Dermis blood vessel endothelial cell (primary cell): ENCODE data around the gene FAHD1. TPM values are rescaled to one million over a fixed set of nuclear protein-coding genes. Genes with fewer than 3 reads are reported as not detected.
A peak's percentile ranks its signal among the peaks of the same experiment; 100 is the strongest.
"Not testable (repeated sequence)": the region's sequence is repeated elsewhere in the genome, so short reads cannot be mapped to it uniquely, and the experiment has no call there.

Experiments
- DNase-seq: peaks from one replicate; pipeline ENCODE4 v3.0.0; 2010
- total RNA-seq: library from RNA; depleted of rRNA; stranded (reverse); fragments of >200 nt; gene quantifications from 2 replicates; pipeline ENCODE4 v1.2.3, GENCODE V29; 2014

The FAHD1 gene
- total RNA-seq, 1 donor from 2014 or later = 82.4 TPM

DNA sequence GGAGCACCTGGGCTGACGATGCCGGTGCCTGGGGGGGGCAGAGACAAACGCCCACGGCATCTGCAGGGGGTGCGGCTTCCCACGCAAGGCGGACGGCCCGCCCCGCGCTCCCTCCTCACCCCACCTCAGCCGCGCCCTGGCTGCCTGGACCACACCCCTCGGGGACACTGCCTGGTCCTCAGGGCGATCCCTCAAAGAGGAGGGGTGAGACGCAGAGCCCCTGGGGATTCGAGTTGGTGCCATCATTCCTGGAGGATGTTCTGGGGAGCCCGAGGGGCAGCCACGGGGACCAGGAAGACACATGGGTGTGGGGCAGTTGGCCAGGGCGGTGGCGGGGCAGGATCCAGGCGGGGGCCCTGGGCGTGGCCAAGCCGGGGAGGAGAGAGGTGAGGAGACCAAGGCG is 37.4 kb upstream of the FAHD1 start:
- DNase-seq = no peak

DNA sequence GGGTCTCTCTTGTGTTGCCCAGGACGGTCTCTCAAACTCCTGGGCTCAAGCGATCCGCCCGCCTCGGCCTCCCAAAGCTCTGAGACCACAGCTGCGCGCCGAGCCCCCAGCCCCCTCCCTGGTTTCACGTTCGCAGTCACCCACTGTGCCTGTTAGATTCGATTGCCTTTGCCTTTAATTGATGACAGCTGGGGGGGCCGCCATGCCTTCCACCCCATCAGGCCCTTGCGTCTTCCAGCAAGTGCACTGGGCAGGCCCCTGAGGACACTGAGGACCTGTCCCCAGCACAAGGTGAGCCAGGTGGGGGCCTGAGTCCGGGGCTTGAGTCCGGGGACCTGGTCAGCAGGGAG is 36.8 kb upstream of the FAHD1 start:
- DNase-seq = no peak

DNA sequence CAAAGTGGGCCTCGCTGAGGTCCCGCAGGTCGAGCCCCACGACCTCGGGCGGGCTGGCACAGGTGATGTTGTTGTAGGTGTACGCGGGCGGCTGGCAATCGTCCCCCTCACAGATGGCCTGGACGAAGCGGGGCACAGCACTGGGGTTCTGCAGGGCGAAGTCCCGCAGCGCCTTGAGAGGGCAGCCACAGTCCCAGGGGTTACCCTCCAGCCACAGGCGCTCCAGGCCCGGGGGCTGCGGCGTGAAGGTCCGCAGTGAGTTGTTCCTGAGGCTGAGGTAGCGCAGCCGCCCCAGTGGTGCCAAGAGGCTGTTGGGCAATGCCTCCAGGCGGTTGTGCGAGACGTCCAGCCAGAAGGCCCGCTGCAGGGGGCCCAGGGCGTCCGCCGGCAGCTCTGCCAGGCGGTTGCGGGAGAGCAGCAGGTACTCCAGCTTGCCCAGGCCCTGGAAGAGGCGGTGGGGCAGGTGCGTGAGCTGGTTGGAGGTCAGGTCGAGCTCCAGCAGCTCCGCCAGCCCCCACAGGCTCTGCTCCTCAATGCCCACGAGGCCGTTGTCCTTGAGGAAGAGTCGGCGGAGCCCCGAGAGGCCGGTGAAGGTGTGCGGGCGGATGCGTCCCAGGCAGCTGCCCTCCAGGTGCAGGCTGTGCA is 36.3 kb upstream of the FAHD1 start:
- no peak for DNase-seq

DNA sequence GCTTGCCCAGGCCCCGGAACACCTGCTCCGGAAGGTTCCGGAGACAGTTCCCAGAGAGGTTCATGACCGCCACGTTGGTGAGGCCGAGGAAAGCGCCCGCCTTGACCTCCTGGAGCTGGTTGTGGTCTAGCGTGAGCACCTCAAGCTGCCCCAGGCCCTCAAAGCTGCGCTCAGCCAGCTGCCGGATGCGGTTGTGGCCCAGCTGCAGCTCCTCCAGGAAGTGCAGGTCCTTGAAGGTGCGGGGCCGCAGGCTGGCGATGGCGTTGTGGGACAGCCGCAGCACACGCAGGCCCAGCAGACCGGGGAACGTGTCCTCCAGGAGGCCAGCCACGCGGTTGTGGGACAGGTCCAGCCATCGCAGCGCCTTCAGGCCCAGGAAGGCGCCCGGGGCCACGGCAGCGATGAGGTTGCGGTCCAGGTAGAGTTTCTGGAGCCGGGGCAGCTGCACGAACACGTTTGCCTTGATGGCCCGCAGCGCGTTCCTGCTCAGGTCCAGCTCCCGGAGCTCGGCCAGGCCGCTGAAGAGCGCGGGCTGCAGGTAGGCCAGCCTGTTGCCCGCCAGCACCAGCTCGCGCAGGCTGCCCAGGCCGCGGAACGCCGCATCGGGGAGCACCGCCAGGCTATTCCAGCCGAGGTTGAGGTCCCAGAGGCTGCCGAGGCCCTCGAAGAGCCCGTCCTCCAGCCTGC is 35.6 kb upstream of the FAHD1 start:
- no peak for DNase-seq

DNA sequence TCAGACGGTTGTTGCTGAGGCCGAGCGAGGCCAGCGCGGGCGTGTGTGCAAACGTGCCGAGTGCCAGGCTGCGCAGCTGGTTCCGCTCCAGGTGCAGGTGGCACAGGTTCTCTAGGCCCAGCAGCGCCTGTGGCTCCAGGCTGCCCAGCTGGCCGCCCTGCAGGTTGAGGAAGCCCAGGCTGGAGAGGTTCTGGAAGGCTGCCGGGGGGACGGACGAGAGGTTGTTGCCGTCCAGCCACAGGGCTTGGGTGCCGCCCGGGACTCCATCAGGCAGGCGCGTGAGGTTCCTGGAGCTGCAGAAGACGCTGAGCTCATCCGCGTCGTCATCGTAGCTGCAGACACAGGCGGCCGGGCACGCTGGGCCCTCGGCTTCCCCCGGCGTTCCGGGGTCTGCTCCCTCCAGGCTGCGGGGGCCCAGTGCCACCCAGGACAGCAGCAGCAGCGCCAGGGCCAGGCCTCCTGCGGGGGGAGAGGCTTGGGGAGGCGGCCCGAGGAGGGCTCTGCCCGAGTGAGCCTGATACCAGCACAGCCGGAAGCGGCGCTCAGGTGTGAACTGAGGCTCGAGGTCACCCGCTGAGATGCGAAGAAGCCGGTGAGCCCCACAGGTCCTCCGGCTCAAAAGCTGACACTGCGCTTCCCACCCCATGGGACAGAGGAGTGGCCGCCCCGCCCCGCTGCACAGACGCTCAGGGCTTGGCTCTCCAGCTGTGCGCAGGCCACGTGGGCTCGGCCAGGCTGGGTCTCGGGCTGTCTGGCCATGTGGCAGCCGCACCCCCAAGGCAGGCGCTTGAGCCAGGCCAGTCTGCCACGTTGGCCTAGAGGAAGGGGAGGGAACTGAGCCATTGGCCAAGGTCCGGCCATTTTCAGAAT is 34.8 kb upstream of the FAHD1 start:
- DNase-seq = no peak

DNA sequence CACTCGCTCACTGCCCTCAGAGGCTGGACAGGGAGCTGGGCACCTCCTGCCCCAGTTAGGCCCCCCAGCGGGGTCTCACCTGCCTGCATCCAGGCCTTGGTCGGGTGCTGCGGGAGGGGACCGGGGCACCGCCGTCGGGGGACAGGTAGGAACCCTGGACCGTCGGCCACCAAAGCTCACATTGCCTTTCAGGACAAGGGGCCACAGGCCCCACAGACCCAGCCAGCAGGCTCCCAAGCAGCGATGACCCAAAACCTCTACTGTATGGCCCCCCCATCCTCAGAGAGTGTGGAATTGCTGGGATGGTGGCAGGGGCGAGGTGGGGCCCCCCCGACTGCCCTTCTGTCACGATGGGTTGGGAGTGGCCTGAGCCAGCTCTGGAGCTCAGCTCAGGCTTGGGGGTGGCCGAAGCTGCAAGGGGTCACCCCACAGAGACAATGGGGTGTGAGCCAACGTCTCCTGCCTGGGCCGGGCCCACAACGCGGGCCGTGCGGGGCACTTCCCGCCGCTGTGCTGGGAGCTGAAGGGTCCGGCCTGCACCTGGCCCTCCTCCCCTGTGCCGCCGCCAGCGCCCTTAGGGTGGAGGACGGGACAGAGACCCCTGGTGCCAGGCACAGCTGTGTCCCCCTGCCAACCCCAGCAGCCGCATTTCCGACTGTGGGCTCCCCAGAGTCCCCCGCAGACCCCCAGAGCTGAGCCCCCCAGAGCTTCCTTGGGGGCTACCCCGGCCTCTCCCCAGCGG is 34.0 kb upstream of the FAHD1 start:
- no peak for DNase-seq

DNA sequence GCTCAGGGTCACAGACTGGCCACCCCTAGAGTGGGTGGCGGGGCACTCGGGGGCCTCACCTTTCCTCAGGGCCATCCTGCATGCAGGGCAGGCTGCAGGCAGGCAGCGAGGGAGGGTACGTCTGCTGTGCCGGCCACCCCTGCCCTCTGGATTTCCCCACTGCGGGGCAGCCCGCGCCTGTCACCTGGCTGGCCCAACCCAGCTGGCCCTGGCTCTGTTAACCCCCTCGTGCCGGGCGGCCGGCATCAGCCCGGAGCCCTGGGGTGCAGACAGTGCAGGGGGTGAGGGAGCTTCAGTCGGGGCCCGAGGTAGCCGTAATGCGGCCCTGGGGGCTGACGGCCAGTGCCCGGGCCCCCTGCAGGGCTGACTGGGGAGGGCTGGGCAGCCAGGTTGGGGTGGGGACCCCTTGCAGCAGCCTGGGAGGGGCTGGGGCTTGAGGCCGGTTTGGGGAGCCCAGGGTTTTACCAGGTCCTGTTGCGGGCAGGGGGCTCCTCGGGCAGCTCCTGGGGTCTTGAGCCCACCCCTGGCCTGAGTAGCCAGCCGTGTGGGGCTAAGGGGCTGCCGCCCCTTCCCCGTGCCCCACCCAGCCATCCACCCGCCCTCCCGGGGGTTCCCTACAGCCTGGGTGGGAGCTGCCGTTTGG is 33.3 kb upstream of the FAHD1 start, which contains the start of gene IGFALS:
Gene IGFALS (minus strand): TSS at position 128 of the 643 bp plus-strand sequence. CDS start 53 bp downstream, at position 75.
- DNase-seq = no peak

DNA sequence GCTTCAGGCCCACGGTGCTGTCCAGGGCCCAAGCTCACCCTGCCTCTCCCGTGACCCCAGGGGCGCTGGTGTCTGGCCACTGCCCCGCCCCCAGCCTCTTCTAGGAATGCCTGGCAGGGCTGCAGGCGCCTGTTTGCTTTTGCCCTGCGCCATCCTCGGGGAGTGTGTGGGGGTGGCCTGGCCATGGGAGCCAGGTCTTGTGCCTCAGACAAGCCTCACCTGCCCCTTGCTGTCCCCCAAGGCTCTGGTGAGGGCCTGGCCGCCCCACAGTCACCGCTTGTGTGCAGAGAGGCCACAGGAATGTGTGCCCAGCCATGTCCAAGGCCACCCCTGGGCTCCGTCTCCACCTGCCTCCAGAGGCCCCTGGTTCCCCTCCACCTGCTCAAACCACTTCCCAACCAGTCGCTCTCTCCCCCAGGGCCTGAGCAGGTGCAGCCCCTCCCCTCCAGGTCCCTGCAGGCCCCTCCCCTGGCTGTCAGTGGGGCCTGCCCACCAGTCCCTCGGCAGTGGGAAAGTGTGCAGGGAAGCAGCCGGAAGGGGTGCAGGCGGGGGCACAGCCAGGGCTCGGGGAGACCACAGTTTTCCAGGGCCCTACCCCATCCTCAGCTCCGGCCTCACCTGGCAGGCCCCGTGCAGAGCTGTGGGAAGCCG is 32.7 kb upstream of the FAHD1 start:
- DNase-seq = no peak

DNA sequence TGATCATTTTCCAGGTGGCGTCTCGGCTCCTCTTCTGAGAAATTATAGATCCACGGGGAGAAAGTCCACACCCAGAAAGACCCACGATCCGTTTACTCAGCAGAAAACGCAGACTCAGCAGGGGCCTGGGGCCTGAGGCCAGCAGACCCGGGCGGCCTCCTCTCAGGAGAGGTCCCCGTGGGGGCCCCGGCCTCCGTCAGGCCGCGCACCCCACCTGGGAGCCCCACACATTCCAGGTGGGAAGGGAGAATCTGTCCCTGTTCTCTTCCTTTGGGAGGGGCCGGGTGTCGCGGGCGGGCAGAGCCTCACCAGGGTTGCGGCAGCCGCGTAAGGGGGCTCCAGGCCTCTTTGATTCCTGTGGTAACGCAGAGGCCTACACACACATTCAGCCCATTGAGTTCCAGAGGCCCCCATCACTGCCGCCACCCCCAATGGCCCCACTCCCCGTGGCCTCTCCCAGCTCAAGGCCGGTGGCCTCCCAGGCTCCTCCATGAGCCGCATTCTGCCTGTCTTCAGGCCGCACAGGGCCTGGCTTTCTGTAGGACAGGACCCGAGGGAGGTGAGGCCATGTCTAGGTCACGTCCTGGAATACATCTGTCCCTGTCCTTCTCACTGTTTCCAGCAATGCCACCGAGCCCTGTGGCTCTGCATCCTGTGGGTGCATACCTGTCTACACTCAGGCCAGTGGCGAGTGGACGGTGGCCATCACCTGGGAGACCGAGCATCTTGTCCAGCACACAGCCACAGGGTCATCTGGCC is 31.9 kb upstream of the FAHD1 start:
- no peak for DNase-seq

DNA sequence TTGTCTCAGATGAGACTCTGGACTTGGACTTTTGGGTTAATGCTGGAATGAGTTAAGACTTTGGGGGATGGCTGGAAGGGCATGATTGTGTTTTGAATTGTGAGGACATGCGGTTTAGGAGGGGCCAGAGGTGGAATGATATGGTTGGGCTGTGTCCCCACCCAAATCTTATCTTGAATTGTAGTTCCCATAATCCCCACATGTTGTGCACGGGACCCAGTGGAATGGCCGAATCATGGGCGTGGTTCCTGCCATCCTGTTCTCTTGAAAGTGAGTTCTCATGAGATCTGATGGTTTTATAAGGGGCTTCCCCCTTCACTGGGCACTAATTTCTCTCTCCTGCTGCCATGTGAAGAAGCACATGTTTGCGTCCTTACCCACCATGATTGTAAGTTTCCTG is 27.7 kb upstream of the FAHD1 start:
- not testable (repeated sequence) for DNase-seq

DNA sequence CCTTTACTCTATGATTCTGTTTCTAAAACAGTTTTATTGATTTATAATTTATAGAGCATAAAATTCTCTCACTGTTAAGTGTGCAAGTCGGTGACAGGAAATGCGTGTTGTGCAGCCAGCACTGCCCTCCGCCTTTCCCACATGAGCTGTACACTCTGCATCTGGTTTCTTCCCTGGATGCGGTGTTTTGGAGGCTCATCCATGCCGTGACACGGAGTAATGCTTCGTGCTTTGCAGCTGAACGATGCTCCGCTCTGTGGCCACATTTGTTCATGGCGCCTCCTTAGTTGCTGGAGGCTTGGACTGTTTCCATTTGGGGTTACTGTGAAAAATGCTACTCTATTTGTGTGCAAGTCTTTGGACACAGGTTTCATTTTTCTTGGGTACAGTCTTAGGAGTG is 26.3 kb upstream of the FAHD1 start:
- DNase-seq = no peak

DNA sequence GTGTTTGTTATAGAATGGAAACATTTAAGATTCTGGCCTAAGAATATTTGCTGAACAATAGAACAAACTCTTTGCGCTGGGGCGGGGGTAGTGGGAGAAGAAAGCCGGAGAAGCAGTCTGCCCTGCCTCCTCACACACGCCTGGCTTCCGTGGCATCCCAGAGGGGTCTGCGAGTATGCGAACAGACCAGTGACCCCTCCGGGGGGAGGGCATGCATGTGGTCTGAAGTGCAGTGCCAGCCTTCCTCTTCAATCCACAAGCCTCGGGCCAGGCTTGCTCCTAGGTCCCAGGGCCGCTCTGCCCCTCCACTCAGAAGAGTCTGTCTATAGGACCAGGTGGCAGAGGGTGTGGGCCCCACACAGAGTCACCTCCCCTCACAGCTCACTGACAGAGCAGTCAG is 19.4 kb upstream of the FAHD1 start:
- DNase-seq = no peak

DNA sequence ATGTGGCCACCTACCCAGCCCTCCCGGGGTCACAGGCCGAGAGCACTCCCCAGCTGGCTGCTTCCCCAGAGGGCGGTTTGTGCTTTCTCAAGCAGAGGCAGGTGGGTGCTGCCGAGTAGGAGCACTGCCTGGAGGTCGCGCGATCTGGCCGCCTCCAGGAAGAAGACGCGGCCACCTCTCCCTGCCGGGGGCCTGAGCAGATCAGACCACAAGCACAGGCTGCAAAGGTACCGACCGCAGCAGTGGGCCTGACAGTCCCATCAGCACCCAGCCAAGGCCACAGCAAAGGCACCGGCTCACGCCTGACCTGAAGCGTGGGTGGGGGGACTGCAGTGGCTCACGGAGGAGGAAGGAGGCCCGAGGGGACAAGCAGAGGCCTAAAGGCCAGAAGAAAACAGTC is 18.3 kb upstream of the FAHD1 start:
- no peak for DNase-seq

DNA sequence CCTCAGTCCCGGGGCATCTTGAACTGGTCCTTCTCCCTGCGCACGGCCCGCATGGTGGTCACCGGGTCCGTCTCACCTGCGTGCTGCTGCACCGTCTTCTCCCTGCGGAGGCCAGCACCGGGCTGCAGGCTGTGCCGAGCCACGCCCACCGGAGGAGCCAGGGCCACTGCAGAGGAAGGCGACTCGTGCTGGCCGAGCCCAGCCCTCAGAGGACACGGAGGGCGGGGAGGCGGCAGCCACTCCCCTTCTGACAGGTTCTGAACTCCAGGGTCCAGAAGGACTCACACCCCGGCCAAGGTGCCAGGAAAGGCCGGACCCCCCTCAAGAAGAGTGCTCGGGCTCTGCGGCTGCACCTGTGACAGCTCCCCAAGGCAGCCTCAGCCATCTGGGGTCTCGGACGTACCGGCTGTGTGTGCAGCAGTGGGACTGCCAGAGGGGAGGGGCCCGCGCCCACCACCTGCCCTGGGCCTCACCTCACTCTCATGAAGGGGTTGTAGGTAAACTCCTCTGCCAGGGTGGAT is 17.7 kb upstream of the FAHD1 start:
- no peak for DNase-seq

DNA sequence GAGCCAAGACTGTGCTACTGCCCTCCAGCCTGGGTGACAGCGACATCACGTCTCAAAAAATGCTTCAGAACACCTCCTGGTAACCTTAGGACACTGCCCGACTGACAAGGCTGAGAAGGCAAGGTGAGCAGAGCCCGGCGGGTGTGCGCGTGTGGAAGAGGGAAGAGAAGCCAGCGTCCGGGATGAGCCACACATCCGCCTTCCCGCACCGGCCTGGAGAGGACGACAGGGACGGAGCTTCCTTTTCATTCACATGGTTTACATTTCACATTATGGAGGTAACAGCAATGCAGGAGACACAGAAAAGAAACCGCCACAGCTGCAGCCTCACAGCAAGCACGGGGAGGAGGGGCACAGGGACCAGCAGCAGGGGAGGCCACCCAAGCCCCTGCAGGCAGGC is 16.9 kb upstream of the FAHD1 start:
- no peak for DNase-seq

DNA sequence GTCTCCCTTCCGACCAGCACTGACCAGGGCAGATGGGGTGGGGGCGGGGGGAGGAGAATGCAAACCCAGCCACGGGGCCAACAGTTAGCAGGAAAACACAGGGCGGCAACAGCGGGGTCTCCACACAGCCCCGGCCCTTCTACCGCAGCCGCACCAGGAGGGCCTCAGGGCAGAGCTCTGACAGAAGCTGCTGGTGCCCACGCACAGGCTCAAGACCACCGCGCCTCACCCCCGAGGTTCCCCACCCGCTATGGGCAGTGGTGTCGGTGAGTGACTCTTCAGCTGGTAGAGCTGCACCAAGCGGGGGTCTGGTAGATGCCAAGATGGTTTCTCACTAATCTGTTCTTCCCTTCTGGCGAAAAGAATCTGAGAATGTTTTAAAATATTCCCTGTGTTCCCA is 16.5 kb upstream of the FAHD1 start:
- no peak for DNase-seq

DNA sequence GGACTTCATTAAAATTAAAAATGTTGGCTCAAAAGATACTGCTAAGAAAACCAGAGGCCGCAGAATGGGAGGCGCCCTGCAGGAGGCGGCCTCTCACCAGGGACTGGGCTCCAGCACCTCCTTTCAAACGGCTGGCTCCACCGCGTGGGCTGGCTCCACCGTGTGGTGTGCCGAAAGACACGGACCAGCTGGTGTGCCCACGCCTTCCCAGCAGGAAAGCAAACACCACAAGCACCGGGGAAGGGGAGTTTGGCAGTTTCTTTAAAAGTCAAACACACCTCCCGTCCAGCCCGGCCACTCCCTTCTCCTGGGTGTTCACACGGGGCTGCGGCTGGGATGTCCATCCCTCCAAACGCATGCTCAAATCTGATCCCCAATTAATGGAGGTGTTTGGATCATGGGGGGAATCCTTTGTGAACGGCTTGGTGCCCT is 14.3 kb upstream of the FAHD1 start:
- DNase-seq = peak; percentile 85

DNA sequence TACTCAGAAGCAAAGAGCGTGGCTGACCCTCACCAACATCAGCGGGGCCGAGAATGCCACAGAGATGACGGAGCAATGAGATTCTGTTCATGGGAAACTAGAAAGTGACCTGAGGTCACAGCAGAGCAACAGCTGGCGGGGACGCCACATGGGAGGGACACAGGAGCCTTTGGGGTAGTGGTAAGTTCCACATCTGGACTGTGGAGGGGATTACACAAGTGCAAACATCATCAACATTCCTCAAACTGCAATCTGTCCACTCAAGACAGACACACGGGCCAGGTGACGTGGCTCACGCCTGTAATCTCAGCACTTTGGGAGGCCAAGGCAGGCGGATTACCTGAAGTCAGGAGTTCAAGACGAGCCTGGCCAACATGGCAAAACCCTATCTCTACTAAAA is 11.5 kb upstream of the FAHD1 start:
- no peak for DNase-seq

DNA sequence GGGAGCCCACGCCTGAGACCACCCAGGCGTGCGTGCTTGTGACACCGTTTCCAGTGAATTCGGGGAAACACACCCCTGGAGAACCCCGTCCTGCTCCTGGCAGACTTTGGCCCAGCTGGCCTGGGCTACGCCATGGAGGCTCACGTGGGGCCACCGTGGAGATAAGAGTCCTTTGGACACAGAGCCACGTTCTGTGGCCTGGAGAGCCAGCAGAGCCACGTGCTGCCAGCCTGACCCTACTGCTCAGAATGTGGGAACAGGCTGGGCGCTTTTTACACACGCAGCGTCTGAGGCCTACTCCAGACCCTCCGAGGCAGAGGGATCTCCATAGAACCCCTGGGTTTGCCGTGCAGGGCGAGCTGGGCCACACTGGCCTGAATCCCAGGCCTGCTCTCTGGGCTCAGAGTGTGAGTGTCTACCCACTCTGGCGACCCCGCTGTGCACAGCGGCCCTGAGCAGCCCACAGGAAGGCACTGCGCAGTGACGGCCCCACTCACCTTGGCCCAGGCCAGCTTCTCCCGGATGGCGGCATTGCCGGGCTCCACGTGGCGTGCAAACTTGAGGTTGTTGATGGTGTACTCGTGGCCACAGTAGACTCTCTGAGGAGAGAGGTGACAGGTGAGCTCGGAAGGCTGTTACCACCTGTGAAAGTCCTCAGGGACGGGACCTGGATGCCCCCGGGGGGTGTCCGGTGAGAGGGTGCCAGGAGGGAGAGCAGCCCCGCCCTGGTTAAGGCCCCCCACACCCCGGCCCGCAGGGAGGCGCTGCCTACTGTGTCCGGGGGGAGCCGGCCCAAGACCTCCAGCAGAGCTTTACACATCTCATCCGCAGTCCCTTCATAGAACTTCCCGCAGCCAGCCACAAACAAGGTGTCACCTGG is 10.4 kb upstream of the FAHD1 start:
- DNase-seq = no peak

DNA sequence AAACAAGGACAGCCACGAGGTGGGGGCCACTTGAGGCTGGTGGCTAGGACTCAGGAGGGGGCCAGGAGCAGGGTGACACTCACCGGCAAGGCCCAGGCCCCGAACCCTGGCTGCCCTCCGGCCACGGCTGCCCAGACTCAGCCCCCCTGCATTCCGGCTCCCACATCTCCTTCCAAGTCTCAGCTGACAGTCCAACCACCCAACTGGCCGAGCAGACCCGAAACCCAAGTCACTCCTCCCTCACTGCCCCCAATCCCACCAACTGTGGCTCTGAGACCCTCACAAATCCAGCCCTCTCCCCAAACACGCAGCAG is 9.8 kb upstream of the FAHD1 start:
- no peak for DNase-seq
